Fibroblast of the conjunctiva (primary cell): ENCODE results near the gene TMEM184B.

Experiments used
- DNase-seq: peaks from one replicate; pipeline ENCODE4 v3.0.0-alpha.2; 2010; ENCODE audit warnings: low read depth

Gene TMEM184B

GRCh38 chr22:38308791-38309498 lies 36.1 kb upstream of the TMEM184B start:
- no peak for DNase-seq

- DNase-seq, result no peak
These were observed 33.0 kb upstream of the TMEM184B start for GRCh38 chr22:38305471-38306448.

GRCh38 chr22:38304526-38304925 lies 31.7 kb upstream of the TMEM184B start:
- DNase-seq, result no peak

GRCh38 chr22:38303974-38304373 lies 31.2 kb upstream of the TMEM184B start:
- DNase-seq, result no peak

GRCh38 chr22:38302906-38303305 lies 30.1 kb upstream of the TMEM184B start:
- DNase-seq, result no peak

- DNase-seq, result no peak
These were observed 28.1 kb upstream of the TMEM184B start for GRCh38 chr22:38300946-38301345.

GRCh38 chr22:38300197-38300945 lies 27.6 kb upstream of the TMEM184B start:
- no peak for DNase-seq

- DNase-seq, result no peak
These were observed 26.9 kb upstream of the TMEM184B start for GRCh38 chr22:38299770-38300102.

GRCh38 chr22:38298312-38299005 lies 25.6 kb upstream of the TMEM184B start:
- DNase-seq, result peak; percentile 63

GRCh38 chr22:38296372-38296771 lies 23.6 kb upstream of the TMEM184B start:
- no peak for DNase-seq

- no peak for DNase-seq
These were observed 23.1 kb upstream of the TMEM184B start for GRCh38 chr22:38295863-38296262.

GRCh38 chr22:38295339-38295738 lies 22.5 kb upstream of the TMEM184B start:
- DNase-seq, result no peak

GRCh38 chr22:38294193-38294592 lies 21.4 kb upstream of the TMEM184B start:
- DNase-seq, result no peak

- DNase-seq, result no peak
These were observed 19.9 kb upstream of the TMEM184B start for GRCh38 chr22:38292694-38293093.

- DNase-seq, result no peak
These were observed 18.5 kb upstream of the TMEM184B start for GRCh38 chr22:38291201-38291777.

GRCh38 chr22:38290347-38290746 lies 17.5 kb upstream of the TMEM184B start:
- no peak for DNase-seq

- no peak for DNase-seq
These were observed 16.8 kb upstream of the TMEM184B start for GRCh38 chr22:38289583-38290082.

- DNase-seq, result no peak
These were observed 14.3 kb upstream of the TMEM184B start for GRCh38 chr22:38286915-38287669.

GRCh38 chr22:38285018-38285417 lies 12.2 kb upstream of the TMEM184B start:
- no peak for DNase-seq

GRCh38 chr22:38284042-38284402 lies 11.2 kb upstream of the TMEM184B start:
- DNase-seq, result peak; percentile 78

- no peak for DNase-seq
These were observed 9.6 kb upstream of the TMEM184B start for GRCh38 chr22:38282397-38282796.
